Breast epithelium (tissue), 3 donors: ENCODE results near the gene RERE.
A peak's percentile ranks its signal among the peaks of the same experiment; 100 is the strongest.

Source experiments
- POLR2A ChIP-seq: fragments of 450-650 bp; IDR thresholded peaks from one replicate; pipeline ENCODE4 v1.6.1; 2016; ENCODE audit warnings: antibody characterized with exemption, mild to moderate bottlenecking, moderate library complexity
- POLR2AphosphoS5 ChIP-seq, 3 donors: sonication (generic); formaldehyde crosslinking; IDR thresholded peaks; one replicate each; pipeline ENCODE4 v1.6.1; 2017; ENCODE audit warnings: antibody characterized with exemption in 3 of 3

DNA sequence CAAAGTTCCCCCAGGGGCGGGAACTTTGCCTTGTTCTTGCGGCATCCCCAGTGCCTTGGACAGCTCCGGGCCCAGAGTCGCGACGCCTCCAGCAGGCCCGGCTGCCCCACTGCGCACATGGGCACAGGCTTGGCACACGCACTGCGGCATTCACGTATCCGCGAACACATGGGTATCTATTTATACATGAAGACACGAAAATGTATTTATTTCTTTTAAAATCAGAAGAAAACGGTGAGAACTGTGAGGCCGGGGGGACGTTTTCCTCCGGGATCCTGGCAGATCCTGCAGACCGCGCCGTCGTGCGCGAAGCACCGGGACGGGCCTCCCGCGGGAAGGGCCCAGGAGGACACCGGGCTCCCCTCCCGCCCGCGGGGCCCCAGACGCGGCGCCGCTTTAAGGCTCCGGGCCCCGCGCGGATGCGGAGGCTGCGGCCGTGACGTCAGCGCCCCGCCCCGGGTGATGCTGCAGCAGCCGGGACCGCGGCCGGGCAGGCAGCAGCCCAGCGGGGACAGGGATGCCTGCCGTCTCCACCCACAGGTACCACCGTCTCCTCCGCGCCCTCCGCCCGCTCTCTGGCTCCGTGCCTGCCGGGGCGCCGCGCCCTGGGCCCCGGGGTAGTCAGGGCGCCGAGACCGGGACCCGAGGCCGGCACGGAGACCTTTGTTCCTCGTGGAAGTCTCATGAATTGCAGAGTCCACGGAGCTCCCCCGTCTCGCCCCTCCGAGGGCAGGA lies 499.6 kb downstream of the RERE start, which contains the start of gene SLC45A1:
- TF ChIP-seq POLR2AphosphoS5 (IDR thresholded peaks at IDR 0.05) (peak in 1 of 3 donors; percentile 6), POLR2A (no peak)
